ENCODE data around the gene RFC4.

DNA sequence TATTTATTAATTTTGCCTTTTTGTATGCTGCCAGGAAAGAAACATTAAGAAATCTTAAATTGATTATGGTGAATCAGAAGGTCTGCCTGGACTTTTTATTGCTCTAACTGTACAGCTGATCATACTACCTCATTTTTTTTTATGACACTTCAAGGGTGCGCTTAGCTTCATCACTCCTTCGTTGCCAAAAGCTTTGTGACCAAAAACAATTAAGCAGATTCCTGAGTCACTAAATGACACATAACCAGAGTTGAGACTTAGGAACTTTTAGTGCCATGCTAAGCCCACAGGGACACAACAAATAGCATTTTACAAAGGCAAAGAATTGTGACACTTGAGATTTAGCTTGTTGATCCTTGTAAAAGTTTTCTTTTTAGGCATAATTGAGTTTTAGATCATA lies 41.2 kb upstream of the RFC4 start:
- no peak for TF ChIP-seq CTCF (conservative IDR thresholded peaks at IDR 0.05; ENCODE audit: low read depth, low read length)
- no peak for TF ChIP-seq CEBPB (IDR thresholded peaks at IDR 0.05; ENCODE audit: low read depth, low read length)
- no peak for TF ChIP-seq POLR2A (IDR thresholded peaks at IDR 0.05; ENCODE audit: low read depth, low read length)
